Measurements from ENCODE around the gene RGL2.
"Not testable (repeated sequence)": the region's sequence is repeated elsewhere in the genome, so short reads cannot be mapped to it uniquely, and the experiment has no call there.

RGL2 gene

GRCh38 chr6:33273129-33273923, 25.4 kb downstream of the RGL2 start:
- DNase-seq: no peak

GRCh38 chr6:33272275-33273128, 26.2 kb downstream of the RGL2 start:
- DNase-seq: no peak

GRCh38 chr6:33271468-33272274, 27.1 kb downstream of the RGL2 start, which contains the start of the genes RPS18 and VPS52:
Gene RPS18 (plus strand): TSS chr6:33272075. CDS start chr6:33272120, 45 bp downstream.
Gene VPS52 (minus strand): TSS chr6:33271876. CDS start chr6:33271675, 201 bp downstream.
- peak; percentile 97 for DNase-seq

GRCh38 chr6:33271117-33271467, 27.6 kb downstream of the RGL2 start:
- DNase-seq: peak; percentile 80

GRCh38 chr6:33264015-33264414, 34.7 kb downstream of the RGL2 start:
- no peak for DNase-seq

GRCh38 chr6:33262490-33262889, 36.3 kb downstream of the RGL2 start:
- DNase-seq: not testable (repeated sequence)

GRCh38 chr6:33259032-33259431, 39.7 kb downstream of the RGL2 start:
- no peak for DNase-seq

GRCh38 chr6:33254591-33254990, 44.2 kb downstream of the RGL2 start:
- DNase-seq: no peak

- no peak for DNase-seq
These were observed 46.0 kb downstream of the RGL2 start for GRCh38 chr6:33252759-33253158.

GRCh38 chr6:33251395-33252012, 47.2 kb downstream of the RGL2 start:
- DNase-seq: no peak

GRCh38 chr6:33250731-33251130, 48.0 kb downstream of the RGL2 start:
- DNase-seq: no peak

GRCh38 chr6:33249732-33250630, 48.8 kb downstream of the RGL2 start:
- no peak for DNase-seq

GRCh38 chr6:33248932-33249731, 49.6 kb downstream of the RGL2 start:
- peak; percentile 99 for DNase-seq

GRCh38 chr6:33248643-33248931, 50.2 kb downstream of the RGL2 start:
- peak; percentile 76 for DNase-seq

GRCh38 chr6:33247977-33248642, 50.6 kb downstream of the RGL2 start:
- peak; percentile 76 for DNase-seq

- DNase-seq: no peak
These were observed 55.3 kb downstream of the RGL2 start for GRCh38 chr6:33243476-33243875.

GRCh38 chr6:33241968-33242367, 56.8 kb downstream of the RGL2 start:
- no peak for DNase-seq

Measured in KG1 (cell line).